HL-60 (cell line): ENCODE results near the gene EDC3.

Experiments used
- DNase-seq, 2 experiments: peaks; one replicate each; pipeline ENCODE4 v3.0.0-alpha.2; 2010 to 2020; ENCODE audit warnings: low read depth in 1 of 2, low spot score in 1 of 2
- H3K27ac ChIP-seq: fragments of 250-450 bp; sonication (Bioruptor Pico); replicated peaks from 2 replicates; pipeline ENCODE4 v1.5.1; 2020; ENCODE audit warnings: mild to moderate bottlenecking, moderate library complexity
- H3K27me3 ChIP-seq: fragments of 250-450 bp; sonication (Bioruptor Pico); 2 replicates; pipeline ENCODE4 v1.5.1; 2021; ENCODE audit warnings: mild to moderate bottlenecking, moderate library complexity; ENCODE audit not compliant: insufficient read depth, poor library complexity, severe bottlenecking
- H3K4me3 ChIP-seq: replicated peaks from 2 replicates; pipeline ENCODE4 v1.5.1; 2011; ENCODE audit warnings: mild to moderate bottlenecking, control low read depth, low read length; ENCODE audit not compliant: insufficient read depth
- GABPA ChIP-seq: IDR thresholded peaks from 2 replicates; pipeline ENCODE4 v1.6.1; 2012; ENCODE audit warnings: low read depth
- POLR2AphosphoS5 ChIP-seq: IDR thresholded peaks from 2 replicates; pipeline ENCODE4 v1.6.1; 2012; ENCODE audit warnings: low read depth
- SPI1 ChIP-seq: IDR thresholded peaks from 2 replicates; pipeline ENCODE4 v1.6.1; 2012; ENCODE audit warnings: low read depth, mild to moderate bottlenecking, borderline replicate concordance
- TF ChIP-seq, protein P1 (sequence below): IDR thresholded peaks from one replicate; pipeline ENCODE4 v1.5.1; 2011; ENCODE audit warnings: low read length, control low read depth, inconsistent platforms; ENCODE audit not compliant: insufficient read depth
- TF ChIP-seq, protein P2 (sequence below): IDR thresholded peaks from 2 replicates; pipeline ENCODE4 v1.6.1; 2012; ENCODE audit warnings: low read depth; ENCODE audit not compliant: insufficient replicate concordance

Gene EDC3

DNA sequence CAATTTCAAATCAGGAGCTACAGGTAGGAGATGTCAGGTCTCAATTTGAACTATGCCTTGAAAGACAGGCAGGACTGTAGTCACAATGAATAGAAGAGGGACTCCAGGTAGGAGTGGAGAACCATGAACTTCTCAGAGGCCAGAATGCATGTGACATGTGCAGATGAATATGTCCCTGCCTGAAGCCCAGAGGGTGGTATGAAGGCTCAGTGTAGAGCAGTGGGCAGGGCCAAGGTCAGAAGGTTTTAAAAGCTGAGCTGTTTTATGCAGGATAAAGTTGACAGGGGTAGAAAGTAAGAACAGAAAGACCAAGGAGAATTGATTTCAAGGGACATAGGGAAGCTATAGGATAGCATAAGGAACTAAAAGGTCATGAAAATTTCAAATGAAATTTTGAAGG lies 49.3 kb downstream of the EDC3 start:
- no peaks in the 10 kb centered on the region for H3K27me3 ChIP-seq
- TF ChIP-seq GABPA (no peak), POLR2AphosphoS5 (no peak), SPI1 (no peak)
- TF ChIP-seq, protein P1, sequence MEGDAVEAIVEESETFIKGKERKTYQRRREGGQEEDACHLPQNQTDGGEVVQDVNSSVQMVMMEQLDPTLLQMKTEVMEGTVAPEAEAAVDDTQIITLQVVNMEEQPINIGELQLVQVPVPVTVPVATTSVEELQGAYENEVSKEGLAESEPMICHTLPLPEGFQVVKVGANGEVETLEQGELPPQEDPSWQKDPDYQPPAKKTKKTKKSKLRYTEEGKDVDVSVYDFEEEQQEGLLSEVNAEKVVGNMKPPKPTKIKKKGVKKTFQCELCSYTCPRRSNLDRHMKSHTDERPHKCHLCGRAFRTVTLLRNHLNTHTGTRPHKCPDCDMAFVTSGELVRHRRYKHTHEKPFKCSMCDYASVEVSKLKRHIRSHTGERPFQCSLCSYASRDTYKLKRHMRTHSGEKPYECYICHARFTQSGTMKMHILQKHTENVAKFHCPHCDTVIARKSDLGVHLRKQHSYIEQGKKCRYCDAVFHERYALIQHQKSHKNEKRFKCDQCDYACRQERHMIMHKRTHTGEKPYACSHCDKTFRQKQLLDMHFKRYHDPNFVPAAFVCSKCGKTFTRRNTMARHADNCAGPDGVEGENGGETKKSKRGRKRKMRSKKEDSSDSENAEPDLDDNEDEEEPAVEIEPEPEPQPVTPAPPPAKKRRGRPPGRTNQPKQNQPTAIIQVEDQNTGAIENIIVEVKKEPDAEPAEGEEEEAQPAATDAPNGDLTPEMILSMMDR = no peak
- TF ChIP-seq, protein P2, sequence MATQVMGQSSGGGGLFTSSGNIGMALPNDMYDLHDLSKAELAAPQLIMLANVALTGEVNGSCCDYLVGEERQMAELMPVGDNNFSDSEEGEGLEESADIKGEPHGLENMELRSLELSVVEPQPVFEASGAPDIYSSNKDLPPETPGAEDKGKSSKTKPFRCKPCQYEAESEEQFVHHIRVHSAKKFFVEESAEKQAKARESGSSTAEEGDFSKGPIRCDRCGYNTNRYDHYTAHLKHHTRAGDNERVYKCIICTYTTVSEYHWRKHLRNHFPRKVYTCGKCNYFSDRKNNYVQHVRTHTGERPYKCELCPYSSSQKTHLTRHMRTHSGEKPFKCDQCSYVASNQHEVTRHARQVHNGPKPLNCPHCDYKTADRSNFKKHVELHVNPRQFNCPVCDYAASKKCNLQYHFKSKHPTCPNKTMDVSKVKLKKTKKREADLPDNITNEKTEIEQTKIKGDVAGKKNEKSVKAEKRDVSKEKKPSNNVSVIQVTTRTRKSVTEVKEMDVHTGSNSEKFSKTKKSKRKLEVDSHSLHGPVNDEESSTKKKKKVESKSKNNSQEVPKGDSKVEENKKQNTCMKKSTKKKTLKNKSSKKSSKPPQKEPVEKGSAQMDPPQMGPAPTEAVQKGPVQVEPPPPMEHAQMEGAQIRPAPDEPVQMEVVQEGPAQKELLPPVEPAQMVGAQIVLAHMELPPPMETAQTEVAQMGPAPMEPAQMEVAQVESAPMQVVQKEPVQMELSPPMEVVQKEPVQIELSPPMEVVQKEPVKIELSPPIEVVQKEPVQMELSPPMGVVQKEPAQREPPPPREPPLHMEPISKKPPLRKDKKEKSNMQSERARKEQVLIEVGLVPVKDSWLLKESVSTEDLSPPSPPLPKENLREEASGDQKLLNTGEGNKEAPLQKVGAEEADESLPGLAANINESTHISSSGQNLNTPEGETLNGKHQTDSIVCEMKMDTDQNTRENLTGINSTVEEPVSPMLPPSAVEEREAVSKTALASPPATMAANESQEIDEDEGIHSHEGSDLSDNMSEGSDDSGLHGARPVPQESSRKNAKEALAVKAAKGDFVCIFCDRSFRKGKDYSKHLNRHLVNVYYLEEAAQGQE = no peak
- no peak for DNase-seq
- no peak overlapping the region for H3K4me3 ChIP-seq
- no peak overlapping the region for H3K27ac ChIP-seq

DNA sequence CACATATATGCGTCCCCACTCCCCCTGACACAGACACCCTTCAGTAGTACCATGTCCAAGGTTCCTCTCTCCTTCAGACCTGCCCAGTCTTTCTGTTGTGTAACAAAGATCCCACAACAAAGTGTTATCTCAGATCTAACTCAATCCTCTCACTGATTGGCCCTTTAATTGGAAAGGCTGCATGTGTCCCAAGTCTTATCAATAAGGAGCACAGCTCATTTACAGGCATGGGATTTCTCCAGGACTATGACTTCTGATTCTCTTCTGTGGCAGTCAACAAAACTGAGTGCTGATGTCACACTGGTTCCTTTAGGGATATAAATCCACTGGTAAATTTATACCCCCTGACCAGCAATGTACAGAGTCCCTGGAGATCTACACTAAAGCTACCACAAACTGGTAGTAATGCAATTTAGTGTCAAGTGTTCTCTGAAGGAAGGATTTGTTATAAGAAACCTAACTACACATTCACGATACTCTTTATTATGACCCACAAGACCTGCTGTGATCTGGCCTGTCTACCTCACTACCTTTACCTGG lies 52.1 kb downstream of the EDC3 start:
- TF ChIP-seq POLR2AphosphoS5 (no peak), SPI1 (no peak), GABPA (no peak)
- TF ChIP-seq, protein P1 = no peak
- TF ChIP-seq, protein P2 = no peak
- Histone ChIP-seq H3K27ac (no peak overlapping the region), H3K27me3 (no peaks in the 10 kb centered on the region), H3K4me3 (no peak overlapping the region)
- DNase-seq = no peak

DNA sequence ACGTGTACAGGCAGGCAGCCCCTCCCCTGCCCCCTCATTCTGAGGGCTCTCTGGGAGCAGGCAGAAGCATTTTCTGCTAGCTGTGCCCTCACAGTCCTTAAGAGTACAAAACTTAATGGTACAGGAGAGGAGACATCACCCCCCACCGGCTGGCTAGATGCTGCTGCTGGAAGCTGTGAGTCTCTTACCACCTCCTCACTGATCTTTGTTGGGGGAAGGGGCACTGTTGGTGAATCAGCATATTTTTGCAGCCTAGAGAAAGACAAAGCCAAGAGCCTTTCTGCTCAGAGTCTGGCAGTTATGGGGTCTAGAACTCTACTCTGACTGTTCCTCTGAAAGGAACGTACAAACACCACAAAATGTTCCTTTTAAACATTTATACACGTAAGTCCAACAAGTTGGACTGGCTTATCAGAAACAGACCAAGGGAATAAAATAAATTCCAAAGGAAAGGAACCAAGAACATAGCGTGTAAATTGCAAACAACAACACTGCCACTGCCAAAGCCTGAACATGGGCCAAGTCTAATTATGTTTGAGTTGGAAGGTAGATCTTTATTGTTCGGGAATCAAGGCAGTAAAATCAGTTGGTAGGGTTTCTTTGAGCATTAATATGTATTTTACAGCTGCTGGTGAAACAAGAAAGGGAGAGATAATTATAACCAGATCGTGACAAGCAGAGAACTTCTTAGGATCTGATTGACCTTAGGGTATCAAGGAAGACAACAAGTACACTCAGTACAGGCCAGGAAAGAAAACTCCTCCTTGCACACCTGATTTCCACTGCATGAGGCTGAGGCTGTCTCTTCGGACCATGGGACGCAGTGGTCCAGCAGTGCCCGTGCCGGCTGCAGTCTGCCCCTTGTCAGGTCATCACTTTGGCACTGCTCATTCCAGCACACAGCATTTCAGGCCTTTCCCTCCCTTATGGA lies 52.8 kb downstream of the EDC3 start:
- DNase-seq = no peak
- H3K4me3 ChIP-seq = no peak overlapping the region
- TF ChIP-seq, protein P1 = no peak
- no peak for TF ChIP-seq POLR2AphosphoS5
- no peak for TF ChIP-seq SPI1
- TF ChIP-seq, protein P2 = no peak
- no peak for TF ChIP-seq GABPA
- no peaks in the 10 kb centered on the region for H3K27me3 ChIP-seq
- no peak overlapping the region for H3K27ac ChIP-seq
